Measurements from ENCODE around the gene ARFGEF2.
A peak's percentile ranks its signal among the peaks of the same experiment; 100 is the strongest.

The ARFGEF2 gene

GRCh38 chr20:48899881-48900280, 21.6 kb upstream of the ARFGEF2 start:
- DNase-seq = no peak

GRCh38 chr20:48901326-48901725, 20.2 kb upstream of the ARFGEF2 start:
- no peak for DNase-seq

GRCh38 chr20:48903705-48904104, 17.8 kb upstream of the ARFGEF2 start:
- no peak for DNase-seq

GRCh38 chr20:48904566-48905296, 16.8 kb upstream of the ARFGEF2 start:
- DNase-seq = peak in 4 of 5 donors; percentile 43 to 65 (median 56)

GRCh38 chr20:48905297-48905647, 16.2 kb upstream of the ARFGEF2 start:
- DNase-seq = no peak

- DNase-seq = no peak
Observed at GRCh38 chr20:48906221-48906877, 15.2 kb upstream of the ARFGEF2 start.

- peak in 1 of 5 donors; percentile 23 for DNase-seq
Observed at GRCh38 chr20:48908656-48909319, 12.7 kb upstream of the ARFGEF2 start.

- peak in 1 of 5 donors; percentile 10 for DNase-seq
Observed at GRCh38 chr20:48909910-48910309, 11.6 kb upstream of the ARFGEF2 start.

GRCh38 chr20:48910347-48910781, 11.1 kb upstream of the ARFGEF2 start:
- peak in 4 of 5 donors; percentile 9 to 28 (median 18) for DNase-seq

- DNase-seq = no peak
Observed at GRCh38 chr20:48912065-48912464, 9.4 kb upstream of the ARFGEF2 start.

GRCh38 chr20:48916699-48917098, 4.8 kb upstream of the ARFGEF2 start:
- no peak for DNase-seq

GRCh38 chr20:48919336-48919881, 2.1 kb upstream of the ARFGEF2 start:
- no peak for DNase-seq

GRCh38 chr20:48919882-48920526, 1.5 kb upstream of the ARFGEF2 start:
- DNase-seq = no peak

- DNase-seq = no peak
Observed at GRCh38 chr20:48920527-48921167, 864 bp upstream of the ARFGEF2 start.

GRCh38 chr20:48921883-48922820, 641 bp downstream of the ARFGEF2 start:
- DNase-seq = peak in 2 of 5 donors; percentile 5 to 13

GRCh38 chr20:48923149-48923718, 1.7 kb downstream of the ARFGEF2 start:
- no peak for DNase-seq

- no peak for DNase-seq
Observed at GRCh38 chr20:48924756-48925109, 3.2 kb downstream of the ARFGEF2 start.

- DNase-seq = no peak
Observed at GRCh38 chr20:48926267-48926666, 4.8 kb downstream of the ARFGEF2 start.

GRCh38 chr20:48926821-48927220, 5.3 kb downstream of the ARFGEF2 start:
- DNase-seq = no peak

GRCh38 chr20:48928832-48929725, 7.6 kb downstream of the ARFGEF2 start:
- no peak for DNase-seq

All from T-helper 1 cell (primary cell).